ENCODE data around the gene AMER3.
"Not testable (repeated sequence)": the region's sequence is repeated elsewhere in the genome, so short reads cannot be mapped to it uniquely, and the experiment has no call there.

The AMER3 gene

GRCh38 chr2:130755256-130756052, at the start of gene AMER3:
TSS of gene AMER3 (plus strand) at chr2:130755540. CDS start at chr2:130762073, 6,533 bp downstream.
- DNase-seq: peak in 11 of 56 donors; percentile 14 to 57 (median 26)

- DNase-seq: not testable (repeated sequence)
Measured at GRCh38 chr2:130714795-130715194, 40.5 kb upstream of the AMER3 start.

- no peak for DNase-seq
Measured at GRCh38 chr2:130720036-130720435, 35.3 kb upstream of the AMER3 start.

GRCh38 chr2:130720528-130720927, 34.8 kb upstream of the AMER3 start:
- no peak for DNase-seq

GRCh38 chr2:130724455-130724854, 30.9 kb upstream of the AMER3 start:
- no peak for DNase-seq

- DNase-seq: no peak
Measured at GRCh38 chr2:130726614-130727180, 28.6 kb upstream of the AMER3 start.

- DNase-seq: peak in 51 of 56 donors; percentile 10 to 90 (median 69)
Measured at GRCh38 chr2:130727286-130727924, 27.9 kb upstream of the AMER3 start.

GRCh38 chr2:130728007-130728454, 27.3 kb upstream of the AMER3 start:
- DNase-seq: no peak

- no peak for DNase-seq
Measured at GRCh38 chr2:130728549-130729316, 26.6 kb upstream of the AMER3 start, which contains the start of gene GPR148. TSS of gene GPR148 (plus strand) at chr2:130729070. CDS start at chr2:130729152, 82 bp downstream.

- no peak for DNase-seq
Measured at GRCh38 chr2:130729322-130730299, 25.7 kb upstream of the AMER3 start.

GRCh38 chr2:130732257-130732656, 23.1 kb upstream of the AMER3 start:
- DNase-seq: not testable (repeated sequence)

GRCh38 chr2:130735200-130735599, 20.1 kb upstream of the AMER3 start:
- no peak for DNase-seq

GRCh38 chr2:130736487-130736886, 18.9 kb upstream of the AMER3 start:
- no peak for DNase-seq

- no peak for DNase-seq
Measured at GRCh38 chr2:130737592-130737991, 17.7 kb upstream of the AMER3 start.

- no peak for DNase-seq
Measured at GRCh38 chr2:130740671-130741070, 14.7 kb upstream of the AMER3 start.

GRCh38 chr2:130743278-130743677, 12.1 kb upstream of the AMER3 start:
- no peak for DNase-seq

- DNase-seq: no peak
Measured at GRCh38 chr2:130744287-130745117, 10.8 kb upstream of the AMER3 start.

- DNase-seq: no peak
Measured at GRCh38 chr2:130749078-130749477, 6.3 kb upstream of the AMER3 start.

- DNase-seq: no peak
Measured at GRCh38 chr2:130749641-130750040, 5.7 kb upstream of the AMER3 start.
